Measurements from ENCODE around the gene WDR18. TPM values are rescaled to one million over a fixed set of nuclear protein-coding genes. Genes with fewer than 3 reads are reported as not detected.

The WDR18 gene
- polyA plus RNA-seq, 1 donor (not counting 4 experiments of a cell fraction or from before 2014, with no cell fraction given) = 26.3 TPM

DNA sequence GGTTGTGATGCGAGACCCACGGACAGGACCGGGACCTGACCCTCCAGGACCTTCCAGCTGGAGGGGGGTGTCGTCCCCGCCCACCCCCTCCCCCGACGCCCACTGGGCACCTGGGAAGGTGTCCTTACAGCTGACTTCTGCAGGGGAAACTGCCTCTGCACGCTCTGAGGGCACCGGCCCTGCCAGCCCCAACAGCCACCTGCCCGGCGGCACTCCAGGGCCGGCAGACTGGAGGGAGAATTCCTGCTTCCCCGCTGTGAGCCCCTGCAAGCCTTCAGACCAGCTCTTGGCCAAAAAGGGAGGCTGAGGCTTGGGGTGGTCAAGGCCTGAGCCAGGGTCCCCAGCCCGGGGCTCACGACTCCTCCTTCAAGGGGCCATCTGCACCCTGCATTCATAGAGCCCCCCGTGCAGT lies 43.5 kb downstream of the WDR18 start:
- no peaks in the 10 kb centered on the region for H3K9me1 ChIP-seq (ENCODE audit: control insufficient read depth, extremely low read depth, insufficient read depth, low read length)
- FAIRE-seq (no peak), DNase-seq (ENCODE audit: low read depth, low spot score) (no peak)
- TF ChIP-seq CTCF (optimal IDR thresholded peaks at IDR 0.05 in 1 of 3, IDR thresholded peaks at IDR 0.05 in 1 of 3, conservative IDR thresholded peaks at IDR 0.05 in 1 of 3; ENCODE audit: extremely low read depth in 1 of 3, insufficient read depth in 2 of 3, low read length in 3 of 3) (no peak), EZH2 (IDR thresholded peaks at IDR 0.05; ENCODE audit: low read length) (no peak)
- peak overlapping the region; percentile 94 to 99 (median 97) for H3K4me3 ChIP-seq (ENCODE audit: control insufficient read depth in 2 of 3, extremely low read depth in 1 of 3, insufficient read depth in 2 of 3, low read depth in 1 of 3, low read length in 3 of 3)
- H3K4me1 ChIP-seq (ENCODE audit: control insufficient read depth, extremely low read depth, insufficient read depth, low read length) = peaks cover 11% of the 10 kb centered on the region
- no peak overlapping the region for H2AFZ ChIP-seq (ENCODE audit: control insufficient read depth, low read length)
- peaks cover 49% of the 10 kb centered on the region for H3K79me2 ChIP-seq (ENCODE audit: control insufficient read depth, insufficient read depth, low read length)
- peak overlapping the region; percentile 80 for H3K27ac ChIP-seq (ENCODE audit: control insufficient read depth, insufficient read depth, low read length)
- H3K4me2 ChIP-seq (ENCODE audit: control insufficient read depth, extremely low read depth, insufficient read depth, low read depth, low read length) = peak overlapping the region; percentile 89
- peaks cover 14% of the 10 kb centered on the region for H4K20me1 ChIP-seq (ENCODE audit: control insufficient read depth, extremely low read depth, insufficient read depth, low read length)
- H3K9me3 ChIP-seq (ENCODE audit: control insufficient read depth, low read depth, low read length) = no peaks in the 10 kb centered on the region
- peaks cover 9 to 19% of the 10 kb centered on the region in 2 experiments for H3K36me3 ChIP-seq (ENCODE audit: control insufficient read depth in 2 of 2, extremely low read depth in 1 of 2, insufficient read depth in 2 of 2, low read length in 2 of 2)
- dilution Hi-C loops (cut with MboI; ENCODE audit: extremely low pct_ligation_motif_present, low sequenced_read_pairs) = no loop called here
- H3K27me3 ChIP-seq (ENCODE audit: control insufficient read depth, extremely low read depth, insufficient read depth, low read length) = no peaks in the 10 kb centered on the region
- H3K9ac ChIP-seq (ENCODE audit: control insufficient read depth, extremely low read depth, insufficient read depth, low read length) = peak overlapping the region; percentile 89

DNA sequence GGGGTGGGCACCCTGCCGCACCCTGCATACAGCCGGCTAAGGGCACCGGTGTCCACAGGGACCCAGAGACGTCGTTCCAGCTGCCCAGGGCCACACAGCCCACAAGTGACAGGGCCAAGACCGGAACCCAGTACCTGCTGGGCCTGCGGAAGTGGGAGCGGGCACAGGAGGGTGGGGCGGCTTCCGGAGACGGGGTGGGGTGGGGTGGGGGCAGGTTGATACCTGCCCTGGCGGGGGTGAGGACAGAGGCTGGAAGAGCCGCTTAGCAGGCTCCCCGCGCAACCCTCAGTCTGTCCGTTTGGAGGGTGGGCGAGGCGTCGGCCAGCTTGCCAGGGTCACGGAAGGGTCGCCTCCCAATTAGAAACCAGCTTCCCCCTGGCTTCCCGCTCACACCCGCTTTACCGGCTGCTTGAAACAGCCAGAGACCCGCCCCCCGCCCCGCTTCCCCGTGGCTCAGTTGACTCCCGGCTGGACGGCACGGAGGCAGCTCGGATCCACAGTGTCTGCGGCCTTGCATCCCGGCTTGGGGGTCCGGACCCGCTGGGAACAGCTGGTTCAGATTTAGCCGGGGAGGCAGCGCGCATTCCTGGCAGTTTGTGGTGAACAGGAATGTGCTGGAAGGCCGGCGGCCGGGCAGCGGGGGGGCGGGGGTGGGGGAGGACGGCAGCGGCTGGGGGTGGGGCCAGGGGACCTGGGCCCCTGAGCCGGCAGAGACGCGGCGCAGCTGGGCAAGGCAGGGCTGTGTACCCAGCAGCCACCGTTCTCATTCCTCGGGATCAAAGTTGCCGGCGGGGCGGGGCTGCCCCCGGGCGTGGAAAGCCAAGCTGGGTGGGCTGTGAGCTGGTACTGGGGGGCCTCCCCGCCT lies 44.1 kb downstream of the WDR18 start:
- Histone ChIP-seq H3K9ac (ENCODE audit: control insufficient read depth, extremely low read depth, insufficient read depth, low read length) (peak overlapping the region; percentile 89), H3K36me3 (ENCODE audit: control insufficient read depth in 2 of 2, extremely low read depth in 1 of 2, insufficient read depth in 2 of 2, low read length in 2 of 2) (peaks cover 13 to 23% of the 10 kb centered on the region in 2 experiments), H3K9me3 (ENCODE audit: control insufficient read depth, low read depth, low read length) (no peaks in the 10 kb centered on the region), H3K27me3 (ENCODE audit: control insufficient read depth, extremely low read depth, insufficient read depth, low read length) (no peaks in the 10 kb centered on the region), H2AFZ (ENCODE audit: control insufficient read depth, low read length) (no peak overlapping the region), H3K79me2 (ENCODE audit: control insufficient read depth, insufficient read depth, low read length) (peaks cover 54% of the 10 kb centered on the region), H4K20me1 (ENCODE audit: control insufficient read depth, extremely low read depth, insufficient read depth, low read length) (peaks cover 14% of the 10 kb centered on the region), H3K4me1 (ENCODE audit: control insufficient read depth, extremely low read depth, insufficient read depth, low read length) (peaks cover 11% of the 10 kb centered on the region), H3K4me2 (ENCODE audit: control insufficient read depth, extremely low read depth, insufficient read depth, low read depth, low read length) (peak overlapping the region; percentile 89), H3K4me3 (ENCODE audit: control insufficient read depth in 2 of 3, extremely low read depth in 1 of 3, insufficient read depth in 2 of 3, low read depth in 1 of 3, low read length in 3 of 3) (peak overlapping the region; percentile 94 to 99 (median 97)), H3K9me1 (ENCODE audit: control insufficient read depth, extremely low read depth, insufficient read depth, low read length) (no peaks in the 10 kb centered on the region), H3K27ac (ENCODE audit: control insufficient read depth, insufficient read depth, low read length) (peak overlapping the region; percentile 85)
- no peak for DNase-seq (ENCODE audit: low read depth, low spot score)
- FAIRE-seq = no peak
- TF ChIP-seq EZH2 (IDR thresholded peaks at IDR 0.05; ENCODE audit: low read length) (no peak), CTCF (optimal IDR thresholded peaks at IDR 0.05 in 1 of 3, IDR thresholded peaks at IDR 0.05 in 1 of 3, conservative IDR thresholded peaks at IDR 0.05 in 1 of 3; ENCODE audit: extremely low read depth in 1 of 3, insufficient read depth in 2 of 3, low read length in 3 of 3) (no peak)
- dilution Hi-C loops (cut with MboI; ENCODE audit: extremely low pct_ligation_motif_present, low sequenced_read_pairs) = no loop called here

Data from keratinocyte (primary cell).